Gastroesophageal sphincter (tissue), 4 donors: Measurements from ENCODE around the gene SCD5. TPM values are rescaled to one million over a fixed set of nuclear protein-coding genes. Genes with fewer than 3 reads are reported as not detected.

ENCODE experiments used
- ATAC-seq: fragments of 150-250 bp; one replicate; pipeline ENCODE4 v1.9.1; 2016; ENCODE audit warnings: mild to moderate bottlenecking, moderate library complexity
- H3K27ac ChIP-seq, 4 donors: fragments of 200-600 bp; sonication (generic) in 3 of 4; 1 replicate in 3 of 4; 2 replicates in 1 of 4; pipeline ENCODE4 v1.5.1; 2016 to 2019
- H3K27me3 ChIP-seq: fragments of 200-600 bp; sonication (generic); one replicate; pipeline ENCODE4 v1.5.1; 2019
- H3K36me3 ChIP-seq, 2 donors: fragments of 200-600 bp; sonication (generic); one replicate each; pipeline ENCODE4 v1.5.1; 2019; ENCODE audit warnings: control low read depth in 1 of 2
- H3K4me1 ChIP-seq, 3 donors: fragments of 200-600 bp; sonication (generic); 1 replicate in 2 of 3; 2 replicates in 1 of 3; pipeline ENCODE4 v1.5.1; 2016 to 2019; ENCODE audit warnings: control low read depth in 2 of 3
- H3K4me3 ChIP-seq, 2 donors: fragments of 200-600 bp; sonication (generic); one replicate each; pipeline ENCODE4 v1.5.1; 2019; ENCODE audit warnings: mild to moderate bottlenecking in 1 of 2, moderate library complexity in 1 of 2
- H3K9me3 ChIP-seq, 3 donors: fragments of 200-600 bp; sonication (generic); one replicate each; pipeline ENCODE4 v1.5.1; 2017 to 2019; ENCODE audit warnings: control low read depth in 2 of 3
- CTCF ChIP-seq, 4 experiments: fragments of 200-600 bp in 2 of 4; fragments of 450-650 bp in 2 of 4; sonication (generic) in 1 of 4; IDR thresholded peaks; one replicate each; pipeline ENCODE4 v1.5.1; 2017 to 2019; ENCODE audit warnings: antibody characterized with exemption in 4 of 4, mild to moderate bottlenecking in 2 of 4, moderate library complexity in 2 of 4
- EP300 ChIP-seq: sonication (generic); formaldehyde crosslinking; IDR thresholded peaks from one replicate; pipeline ENCODE4 v1.6.1; 2017; ENCODE audit warnings: antibody characterized with exemption, mild to moderate bottlenecking
- POLR2A ChIP-seq, 2 donors: fragments of 450-650 bp; IDR thresholded peaks; one replicate each; pipeline ENCODE4 v1.6.1; 2017; ENCODE audit warnings: antibody characterized with exemption in 2 of 2, mild to moderate bottlenecking in 2 of 2, moderate library complexity in 1 of 2
- POLR2AphosphoS5 ChIP-seq: sonication (generic); formaldehyde crosslinking; IDR thresholded peaks from one replicate; pipeline ENCODE4 v1.6.1; 2017; ENCODE audit warnings: antibody characterized with exemption
- WGBS, 2 donors: methylation state at CpG; one replicate each; pipeline ENCODE4 v1.1.5; 2018; ENCODE audit warnings: low coverage in 1 of 2; 5-methylcytosine and 5-hydroxymethylcytosine counted together
- total RNA-seq, 4 donors: library from RNA; depleted of rRNA; stranded (reverse); fragments of >200 nt; gene quantifications; one replicate each; pipeline ENCODE4 v1.1.0, GENCODE V29; 2016

Gene SCD5
- total RNA-seq, 4 donors from 2014 or later: 15.5 to 21.8 (median 20.3) TPM

- no peak overlapping the region for H3K4me3 ChIP-seq
- H3K27ac ChIP-seq: no peak overlapping the region
- H3K27me3 ChIP-seq: no peaks in the 10 kb centered on the region
- H3K36me3 ChIP-seq: no peaks in the 10 kb centered on the region
- 50 to 58% methylated on average over 1 of the region's 1 CpG for WGBS, 2 donors
- no peak for ATAC-seq
- no peak for TF ChIP-seq POLR2AphosphoS5
- H3K4me1 ChIP-seq: peaks cover 0 to 32% (median 8%) of the 10 kb centered on the region in 3 donors
- H3K9me3 ChIP-seq: no peaks in the 10 kb centered on the region
These were observed 18.3 kb downstream of the SCD5 start for GRCh38 chr4:82780170-82780751.

GRCh38 chr4:82779032-82779431, 19.6 kb downstream of the SCD5 start:
- 79 to 100% methylated on average over 2 of the region's 11 CpGs for WGBS, 2 donors
- H3K36me3 ChIP-seq: no peaks in the 10 kb centered on the region
- no peak for TF ChIP-seq POLR2A (IDR thresholded peaks at IDR 0.05)
- no peak for TF ChIP-seq POLR2AphosphoS5
- TF ChIP-seq EP300: no peak
- TF ChIP-seq CTCF (IDR thresholded peaks at IDR 0.05): no peak
- ATAC-seq: no peak
- no peaks in the 10 kb centered on the region for H3K9me3 ChIP-seq
- peaks cover 0 to 30% (median 7%) of the 10 kb centered on the region in 3 donors for H3K4me1 ChIP-seq
- no peak overlapping the region for H3K4me3 ChIP-seq
- H3K27ac ChIP-seq: no peak overlapping the region
- no peaks in the 10 kb centered on the region for H3K27me3 ChIP-seq

GRCh38 chr4:82777857-82778525, 20.6 kb downstream of the SCD5 start:
- H3K9me3 ChIP-seq: no peaks in the 10 kb centered on the region
- H3K4me1 ChIP-seq: peaks cover 0 to 30% (median 7%) of the 10 kb centered on the region in 3 donors
- H3K36me3 ChIP-seq: no peaks in the 10 kb centered on the region
- H3K4me3 ChIP-seq: no peak overlapping the region
- 88 to 94% methylated on average over 2 to 4 of the region's 5 CpGs for WGBS, 2 donors
- H3K27ac ChIP-seq: no peak overlapping the region
- TF ChIP-seq CTCF (IDR thresholded peaks at IDR 0.05): no peak
- no peak for TF ChIP-seq POLR2A (IDR thresholded peaks at IDR 0.05)
- ATAC-seq: no peak
- H3K27me3 ChIP-seq: no peaks in the 10 kb centered on the region

- H3K4me3 ChIP-seq: no peak overlapping the region
- peaks cover 0 to 30% (median 7%) of the 10 kb centered on the region in 3 donors for H3K4me1 ChIP-seq
- ATAC-seq: peak; percentile 44
- no peaks in the 10 kb centered on the region for H3K27me3 ChIP-seq
- no peak for TF ChIP-seq POLR2A (IDR thresholded peaks at IDR 0.05)
- no peak for TF ChIP-seq EP300
- no peak for TF ChIP-seq CTCF (IDR thresholded peaks at IDR 0.05)
- TF ChIP-seq POLR2AphosphoS5: no peak
- 60 to 100% methylated on average over 1 to 4 of the region's 5 CpGs for WGBS, 2 donors
- no peaks in the 10 kb centered on the region for H3K36me3 ChIP-seq
- no peak overlapping the region for H3K27ac ChIP-seq
- H3K9me3 ChIP-seq: no peaks in the 10 kb centered on the region
These were observed 21.6 kb downstream of the SCD5 start for GRCh38 chr4:82776925-82777542.

GRCh38 chr4:82775243-82775642, 23.4 kb downstream of the SCD5 start:
- no peaks in the 10 kb centered on the region for H3K36me3 ChIP-seq
- H3K27me3 ChIP-seq: no peaks in the 10 kb centered on the region
- H3K4me3 ChIP-seq: no peak overlapping the region
- H3K27ac ChIP-seq: no peak overlapping the region
- 93 to 96% methylated on average over 4 of the region's 5 CpGs for WGBS, 2 donors
- TF ChIP-seq CTCF (IDR thresholded peaks at IDR 0.05) (no peak), POLR2AphosphoS5 (no peak), POLR2A (IDR thresholded peaks at IDR 0.05) (no peak), EP300 (no peak)
- no peaks in the 10 kb centered on the region for H3K9me3 ChIP-seq
- H3K4me1 ChIP-seq: peaks cover 0 to 15% (median 0%) of the 10 kb centered on the region in 3 donors
- no peak for ATAC-seq
